ENCODE data around the gene ABCA3.

Gene ABCA3

DNA sequence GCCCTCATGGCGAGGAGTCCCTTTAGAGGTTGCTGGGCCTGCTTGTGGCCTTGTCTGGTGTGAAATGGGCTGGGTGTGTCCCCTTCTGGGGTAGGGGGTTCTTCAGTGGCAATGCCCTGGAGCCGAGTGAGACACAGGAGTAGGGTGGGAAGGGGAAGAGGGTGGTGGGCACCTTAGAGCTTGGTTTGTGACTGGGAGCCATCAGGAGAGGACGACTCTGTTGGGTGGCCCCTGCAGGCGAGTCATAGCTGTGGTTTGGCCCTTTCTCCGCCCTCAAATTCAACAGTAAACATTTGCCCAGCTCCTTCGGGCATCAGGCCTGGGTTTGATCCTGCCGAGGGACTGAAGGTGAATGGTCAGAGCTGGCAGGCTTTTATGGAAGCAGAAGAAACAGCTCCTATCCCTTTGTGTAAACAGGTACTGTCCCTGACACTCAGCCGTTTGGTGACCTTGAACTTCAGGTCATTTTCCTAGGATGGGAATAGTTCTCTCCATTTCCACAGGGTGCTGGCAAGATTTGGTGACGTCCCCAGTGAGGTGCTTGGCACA lies 114.2 kb downstream of the ABCA3 start:
- Histone ChIP-seq H3K9me3 (ENCODE audit: control insufficient read depth, insufficient read depth, low read length) (no peaks in the 10 kb centered on the region), H3K4me1 (ENCODE audit: control insufficient read depth, insufficient read depth, low read length) (no peaks in the 10 kb centered on the region), H3K4me3 (ENCODE audit: low read length) (no peak overlapping the region), H3K36me3 (ENCODE audit: control insufficient read depth, insufficient read depth, low read length) (peaks cover 8% of the 10 kb centered on the region), H3K27me3 (ENCODE audit: control insufficient read depth, insufficient read depth, low read length) (no peaks in the 10 kb centered on the region), H3K27ac (ENCODE audit: low read length) (no peak overlapping the region)
- DNase-seq (ENCODE audit: low read depth, low spot score), result no peak
- no CpG with 5 or more reads among the region's 9 CpGs for WGBS (ENCODE audit: insufficient coverage, insufficient read length)
